Tongue (tissue), 1 donor: Measurements from ENCODE around the gene PAQR5. TPM values are rescaled to one million over a fixed set of nuclear protein-coding genes. Genes with fewer than 3 reads are reported as not detected.

Experiments used
- total RNA-seq: library from RNA; depleted of rRNA; stranded (reverse); fragments of >200 nt; gene quantifications from one replicate; pipeline ENCODE4 v1.2.3, GENCODE V29; 2014

PAQR5 gene
- total RNA-seq, 1 donor from 2014 or later = 0.92 TPM

Other genes with a start within 250 kb of the PAQR5 start
- gene GLCE, start 138.3 kb upstream of the PAQR5 start, total RNA-seq = 42.7 TPM
- 19.5 TPM for gene KIF23, start 115.4 kb downstream of the PAQR5 start, total RNA-seq
- gene RPLP1, start 153.9 kb downstream of the PAQR5 start, total RNA-seq = 101 TPM